ENCODE measurements around the gene SLC25A27. TPM values are rescaled to one million over a fixed set of nuclear protein-coding genes. Genes with fewer than 3 reads are reported as not detected.

SLC25A27 gene
- total and polyA plus RNA-seq, 9 of the 15 experiments (the other 6 are each of a cell fraction or from before 2014, with no cell fraction given): not detected

DNA sequence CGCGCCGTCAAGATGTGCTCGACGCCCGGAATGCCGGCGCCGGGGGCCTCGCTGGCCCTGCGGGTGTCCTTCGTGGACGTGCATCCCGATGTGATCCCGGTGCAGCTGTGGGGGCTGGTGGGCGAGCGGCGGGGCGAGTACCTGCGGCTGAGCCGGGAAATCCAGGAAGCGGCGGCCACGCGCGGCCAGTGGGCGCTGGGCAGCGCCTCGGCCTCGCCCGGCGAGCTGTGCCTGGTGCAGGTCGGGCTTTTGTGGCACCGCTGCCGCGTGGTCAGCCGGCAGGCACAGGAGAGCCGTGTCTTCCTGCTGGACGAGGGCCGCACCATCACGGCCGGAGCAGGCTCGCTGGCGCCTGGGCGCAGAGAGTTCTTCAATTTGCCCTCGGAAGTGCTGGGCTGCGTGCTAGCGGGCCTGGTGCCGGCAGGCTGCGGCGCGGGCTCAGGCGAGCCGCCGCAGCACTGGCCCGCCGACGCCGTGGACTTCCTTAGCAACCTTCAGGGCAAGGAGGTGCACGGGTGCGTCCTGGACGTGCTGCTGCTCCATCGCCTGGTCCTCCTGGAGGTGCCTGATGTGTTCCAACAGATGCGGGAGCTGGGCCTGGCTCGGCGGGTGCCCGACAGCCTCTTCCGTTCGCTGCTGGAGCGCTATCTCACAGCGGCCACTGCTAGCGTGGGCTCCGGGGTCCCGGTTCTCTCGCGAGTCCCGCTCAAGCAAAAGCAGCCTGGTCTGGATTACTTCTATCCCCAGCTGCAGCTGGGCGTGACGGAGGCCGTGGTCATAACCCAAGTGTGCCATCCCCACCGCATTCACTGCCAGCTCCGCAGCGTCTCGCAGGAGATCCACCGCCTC lies 35.6 kb downstream of the SLC25A27 start:
- H4K20me1 ChIP-seq (replicated peaks; ENCODE audit: control insufficient read depth, insufficient read depth, low read length): no peaks in the 10 kb centered on the region
- intact Hi-C loops (cut with micrococcal nuclease): no loop called here
- FAIRE-seq (no peak), DNase-seq (ENCODE audit: extremely low read depth in 1 of 4, low spot score in 3 of 4) (no peak), ATAC-seq (no peak)
- no peak overlapping the region for H3K27ac ChIP-seq (ENCODE audit: extremely low read depth, low read depth, low read length)
- POLR2A ChIA-PET: no interaction called here
- no TSS peak for BruUV-seq (replicated peaks)
- no peaks in the 10 kb centered on the region for H3K79me2 ChIP-seq (ENCODE audit: control insufficient read depth, insufficient read depth, low read length)
- no peaks in the 10 kb centered on the region for H3K9me1 ChIP-seq (ENCODE audit: control insufficient read depth, insufficient read depth, low read length)
- CTCF ChIA-PET (ENCODE audit: low intra/inter-chr PET ratio): no interaction called here
- H3K4me1 ChIP-seq (replicated peaks in 1 of 2; ENCODE audit: control insufficient read depth in 2 of 2, insufficient read depth in 2 of 2, low read length in 2 of 2): peaks cover 0 to 14% of the 10 kb centered on the region in 2 experiments; a peak in 2 of 5 replicates
- no peak overlapping the region for H3K4me3 ChIP-seq
- H3K27me3 ChIP-seq (ENCODE audit: control insufficient read depth in 2 of 2, insufficient read depth in 2 of 2, low read length in 2 of 2): peaks cover 0 to 11% of the 10 kb centered on the region in 2 experiments; a peak in 1 of 5 replicates
- no peak overlapping the region for H2AFZ ChIP-seq (ENCODE audit: low read depth, low read length)
- 37% methylated on average over 76 of the region's 85 CpGs for WGBS (ENCODE audit: insufficient coverage, low coverage, missing lambda C conversion rate)
- H3K9me3 ChIP-seq (replicated peaks; ENCODE audit: control insufficient read depth, insufficient read depth, low read depth, low read length): no peaks in the 10 kb centered on the region
- in situ Hi-C loops (cut with MboI): no loop called here
- no peak overlapping the region for H3K4me2 ChIP-seq (ENCODE audit: insufficient read depth, low read length)
- H3K36me3 ChIP-seq (ENCODE audit: control insufficient read depth, insufficient read depth, low read length): no peaks in the 10 kb centered on the region
- H3K9ac ChIP-seq (ENCODE audit: insufficient read depth in 1 of 2, low read depth in 2 of 2, low read length in 2 of 2): no peak overlapping the region
- TF ChIP-seq, protein P1, sequence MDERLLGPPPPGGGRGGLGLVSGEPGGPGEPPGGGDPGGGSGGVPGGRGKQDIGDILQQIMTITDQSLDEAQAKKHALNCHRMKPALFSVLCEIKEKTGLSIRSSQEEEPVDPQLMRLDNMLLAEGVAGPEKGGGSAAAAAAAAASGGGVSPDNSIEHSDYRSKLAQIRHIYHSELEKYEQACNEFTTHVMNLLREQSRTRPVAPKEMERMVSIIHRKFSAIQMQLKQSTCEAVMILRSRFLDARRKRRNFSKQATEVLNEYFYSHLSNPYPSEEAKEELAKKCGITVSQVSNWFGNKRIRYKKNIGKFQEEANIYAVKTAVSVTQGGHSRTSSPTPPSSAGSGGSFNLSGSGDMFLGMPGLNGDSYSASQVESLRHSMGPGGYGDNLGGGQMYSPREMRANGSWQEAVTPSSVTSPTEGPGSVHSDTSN (CRISPR knock-in tag; IDR thresholded peaks at IDR 0.05; ENCODE audit: low read depth): no peak
- TF ChIP-seq, protein P1 (tag; conservative IDR thresholded peaks at IDR 0.05; ENCODE audit: low read depth): no peak
- TF ChIP-seq, protein P2, sequence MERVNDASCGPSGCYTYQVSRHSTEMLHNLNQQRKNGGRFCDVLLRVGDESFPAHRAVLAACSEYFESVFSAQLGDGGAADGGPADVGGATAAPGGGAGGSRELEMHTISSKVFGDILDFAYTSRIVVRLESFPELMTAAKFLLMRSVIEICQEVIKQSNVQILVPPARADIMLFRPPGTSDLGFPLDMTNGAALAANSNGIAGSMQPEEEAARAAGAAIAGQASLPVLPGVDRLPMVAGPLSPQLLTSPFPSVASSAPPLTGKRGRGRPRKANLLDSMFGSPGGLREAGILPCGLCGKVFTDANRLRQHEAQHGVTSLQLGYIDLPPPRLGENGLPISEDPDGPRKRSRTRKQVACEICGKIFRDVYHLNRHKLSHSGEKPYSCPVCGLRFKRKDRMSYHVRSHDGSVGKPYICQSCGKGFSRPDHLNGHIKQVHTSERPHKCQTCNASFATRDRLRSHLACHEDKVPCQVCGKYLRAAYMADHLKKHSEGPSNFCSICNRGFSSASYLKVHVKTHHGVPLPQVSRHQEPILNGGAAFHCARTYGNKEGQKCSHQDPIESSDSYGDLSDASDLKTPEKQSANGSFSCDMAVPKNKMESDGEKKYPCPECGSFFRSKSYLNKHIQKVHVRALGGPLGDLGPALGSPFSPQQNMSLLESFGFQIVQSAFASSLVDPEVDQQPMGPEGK (CRISPR knock-in tag; IDR thresholded peaks at IDR 0.05; ENCODE audit: borderline replicate concordance): no peak
- no peak for TF ChIP-seq ELF4 (CRISPR knock-in tag; IDR thresholded peaks at IDR 0.05)
- no peak for TF ChIP-seq NR3C1 (CRISPR knock-in tag; IDR thresholded peaks at IDR 0.05)
- no peak for TF ChIP-seq SMAD4 (CRISPR knock-in tag; conservative IDR thresholded peaks at IDR 0.05)
- TF ChIP-seq BHLHE40 (IDR thresholded peaks at IDR 0.05; ENCODE audit: low read length): no peak
- TF ChIP-seq HIVEP1 (CRISPR knock-in tag; IDR thresholded peaks at IDR 0.05): no peak
- no peak for TF ChIP-seq ZNF507 (tag; conservative IDR thresholded peaks at IDR 0.05)
- TF ChIP-seq SRSF7 (optimal IDR thresholded peaks at IDR 0.05; ENCODE audit: low read depth, low read length): no peak
- no peak for TF ChIP-seq SRSF9 (IDR thresholded peaks at IDR 0.05; ENCODE audit: borderline replicate concordance, low read depth, low read length)
- TF ChIP-seq, protein P3, sequence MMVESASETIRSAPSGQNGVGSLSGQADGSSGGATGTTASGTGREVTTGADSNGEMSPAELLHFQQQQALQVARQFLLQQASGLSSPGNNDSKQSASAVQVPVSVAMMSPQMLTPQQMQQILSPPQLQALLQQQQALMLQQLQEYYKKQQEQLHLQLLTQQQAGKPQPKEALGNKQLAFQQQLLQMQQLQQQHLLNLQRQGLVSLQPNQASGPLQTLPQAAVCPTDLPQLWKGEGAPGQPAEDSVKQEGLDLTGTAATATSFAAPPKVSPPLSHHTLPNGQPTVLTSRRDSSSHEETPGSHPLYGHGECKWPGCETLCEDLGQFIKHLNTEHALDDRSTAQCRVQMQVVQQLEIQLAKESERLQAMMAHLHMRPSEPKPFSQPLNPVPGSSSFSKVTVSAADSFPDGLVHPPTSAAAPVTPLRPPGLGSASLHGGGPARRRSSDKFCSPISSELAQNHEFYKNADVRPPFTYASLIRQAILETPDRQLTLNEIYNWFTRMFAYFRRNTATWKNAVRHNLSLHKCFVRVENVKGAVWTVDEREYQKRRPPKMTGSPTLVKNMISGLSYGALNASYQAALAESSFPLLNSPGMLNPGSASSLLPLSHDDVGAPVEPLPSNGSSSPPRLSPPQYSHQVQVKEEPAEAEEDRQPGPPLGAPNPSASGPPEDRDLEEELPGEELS (CRISPR knock-in tag; IDR thresholded peaks at IDR 0.05; ENCODE audit: borderline replicate concordance): no peak
- TF ChIP-seq POLR2A (conservative IDR thresholded peaks at IDR 0.05): no peak
- TF ChIP-seq NCOA1 (IDR thresholded peaks at IDR 0.05; ENCODE audit: low read depth): no peak
- TF ChIP-seq GABPB2 (CRISPR knock-in tag; conservative IDR thresholded peaks at IDR 0.05): no peak
